ENCODE data around the gene FYN.
A peak's percentile ranks its signal among the peaks of the same experiment; 100 is the strongest.

FYN gene

GRCh38 chr6:111772381-111772780 is 100.9 kb downstream of the FYN start:
- no peak for DNase-seq (ENCODE audit: low read depth in 4 of 4, low spot score in 1 of 4)

- DNase-seq (ENCODE audit: low read depth in 4 of 4, low spot score in 1 of 4) = no peak
Measured at GRCh38 chr6:111771629-111772028, 101.6 kb downstream of the FYN start.

- no peak for DNase-seq (ENCODE audit: low read depth in 4 of 4, low spot score in 1 of 4)
Measured at GRCh38 chr6:111771094-111771432, 102.2 kb downstream of the FYN start.

- DNase-seq (ENCODE audit: low read depth in 4 of 4, low spot score in 1 of 4) = no peak
Measured at GRCh38 chr6:111770263-111771093, 102.8 kb downstream of the FYN start.

- no peak for DNase-seq (ENCODE audit: low read depth in 4 of 4, low spot score in 1 of 4)
Measured at GRCh38 chr6:111769365-111770152, 103.7 kb downstream of the FYN start.

GRCh38 chr6:111768431-111768770 is 104.9 kb downstream of the FYN start:
- no peak for DNase-seq (ENCODE audit: low read depth in 4 of 4, low spot score in 1 of 4)

- DNase-seq (ENCODE audit: low read depth in 4 of 4, low spot score in 1 of 4) = no peak
Measured at GRCh38 chr6:111767752-111768430, 105.4 kb downstream of the FYN start.

- DNase-seq (ENCODE audit: low read depth in 4 of 4, low spot score in 1 of 4) = no peak
Measured at GRCh38 chr6:111766201-111766857, 106.9 kb downstream of the FYN start.

GRCh38 chr6:111765763-111766162 is 107.5 kb downstream of the FYN start:
- no peak for DNase-seq (ENCODE audit: low read depth in 4 of 4, low spot score in 1 of 4)

- peak in 2 of 4 experiments; percentile 54 to 65 for DNase-seq (ENCODE audit: low read depth in 4 of 4, low spot score in 1 of 4)
Measured at GRCh38 chr6:111764238-111765175, 108.7 kb downstream of the FYN start.

- no peak for DNase-seq (ENCODE audit: low read depth in 4 of 4, low spot score in 1 of 4)
Measured at GRCh38 chr6:111763381-111763780, 109.9 kb downstream of the FYN start.

- peak in 1 of 4 experiments; percentile 41 for DNase-seq (ENCODE audit: low read depth in 4 of 4, low spot score in 1 of 4)
Measured at GRCh38 chr6:111761783-111762312, 111.4 kb downstream of the FYN start.

- DNase-seq (ENCODE audit: low read depth in 4 of 4, low spot score in 1 of 4) = no peak
Measured at GRCh38 chr6:111761212-111761611, 112.0 kb downstream of the FYN start.

GRCh38 chr6:111759836-111760785 is 113.1 kb downstream of the FYN start:
- DNase-seq (ENCODE audit: low read depth in 4 of 4, low spot score in 1 of 4) = no peak

GRCh38 chr6:111759331-111759835 is 113.9 kb downstream of the FYN start:
- DNase-seq (ENCODE audit: low read depth in 4 of 4, low spot score in 1 of 4) = no peak

- DNase-seq (ENCODE audit: low read depth in 4 of 4, low spot score in 1 of 4) = no peak
Measured at GRCh38 chr6:111758608-111759329, 114.5 kb downstream of the FYN start.

GRCh38 chr6:111757342-111757741 is 115.9 kb downstream of the FYN start:
- no peak for DNase-seq (ENCODE audit: low read depth in 4 of 4, low spot score in 1 of 4)

- no peak for DNase-seq (ENCODE audit: low read depth in 4 of 4, low spot score in 1 of 4)
Measured at GRCh38 chr6:111754423-111754822, 118.8 kb downstream of the FYN start.
